ENCODE data around the gene APOOL. TPM values are rescaled to one million over a fixed set of nuclear protein-coding genes. Genes with fewer than 3 reads are reported as not detected.

The APOOL gene
- polyA plus RNA-seq, 1 experiment = 2.5 TPM

GRCh38 chrX:85031505-85031904 is 27.8 kb downstream of the APOOL start:
- no peak overlapping the region for H3K4me3 ChIP-seq (ENCODE audit: low read depth, low read length)
- TF ChIP-seq CTCF (IDR thresholded peaks at IDR 0.05; ENCODE audit: insufficient read depth, low read depth, low read length) = no peak
- no peaks in the 10 kb centered on the region for H3K36me3 ChIP-seq (ENCODE audit: control insufficient read depth, insufficient read depth, low read length)
- ChIA-PET CTCF (no interaction called here), POLR2A (no interaction called here)
- H3K27me3 ChIP-seq (ENCODE audit: control insufficient read depth, insufficient read depth, low read length) = no peaks in the 10 kb centered on the region
- DNase-seq (ENCODE audit: low read depth) = no peak

DNA sequence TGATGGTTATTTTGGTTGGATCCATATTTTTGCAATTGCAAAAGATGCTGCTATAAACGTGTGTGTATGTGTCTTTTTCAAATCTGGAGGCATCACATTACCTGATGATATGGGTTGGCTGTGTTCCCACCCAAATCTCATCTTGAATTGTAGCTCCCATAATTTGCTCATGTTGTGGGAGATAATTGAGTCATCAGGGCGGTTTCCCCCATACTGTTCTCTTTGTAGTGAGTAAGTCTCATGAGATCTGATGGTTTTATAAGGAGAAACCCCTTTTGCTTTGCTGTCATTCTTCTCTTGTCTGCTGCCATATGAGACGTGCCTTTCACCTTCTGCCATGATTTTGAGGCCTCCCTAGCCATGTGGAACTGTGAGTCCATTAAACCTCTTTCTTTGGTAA is 33.4 kb downstream of the APOOL start:
- CTCF ChIA-PET = no interaction called here
- Histone ChIP-seq H3K27me3 (ENCODE audit: control insufficient read depth, insufficient read depth, low read length) (no peaks in the 10 kb centered on the region), H3K4me3 (ENCODE audit: low read depth, low read length) (no peak overlapping the region), H3K36me3 (ENCODE audit: control insufficient read depth, insufficient read depth, low read length) (no peaks in the 10 kb centered on the region)
- DNase-seq (ENCODE audit: low read depth) = no peak
- no peak for TF ChIP-seq CTCF (IDR thresholded peaks at IDR 0.05; ENCODE audit: insufficient read depth, low read depth, low read length)
- POLR2A ChIA-PET = no interaction called here

GRCh38 chrX:85051627-85052026 is 48.0 kb downstream of the APOOL start:
- Histone ChIP-seq H3K4me3 (ENCODE audit: low read depth, low read length) (no peak overlapping the region), H3K27me3 (ENCODE audit: control insufficient read depth, insufficient read depth, low read length) (no peaks in the 10 kb centered on the region), H3K36me3 (ENCODE audit: control insufficient read depth, insufficient read depth, low read length) (no peaks in the 10 kb centered on the region)
- DNase-seq (ENCODE audit: low read depth) = no peak
- ChIA-PET POLR2A (no interaction called here), CTCF (no interaction called here)
- no peak for TF ChIP-seq CTCF (IDR thresholded peaks at IDR 0.05; ENCODE audit: insufficient read depth, low read depth, low read length)

DNA sequence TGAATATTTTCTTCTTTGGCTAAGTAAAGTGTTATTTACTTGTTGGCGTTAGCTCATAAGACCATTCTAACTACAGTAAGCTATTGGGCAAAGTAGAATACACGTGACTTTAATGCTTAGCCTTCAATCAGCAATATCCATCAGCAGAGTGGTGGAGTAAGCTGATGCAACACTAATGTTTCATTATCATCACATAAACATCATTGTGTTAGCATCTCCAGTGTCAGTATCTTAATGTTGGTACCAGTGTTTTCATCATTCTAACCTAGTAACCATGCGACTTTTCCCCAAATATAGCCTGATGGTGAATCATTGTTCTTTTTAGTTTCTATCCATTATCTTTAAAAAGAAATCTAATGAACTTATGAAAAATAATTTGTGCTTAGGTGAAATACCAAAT is 48.5 kb downstream of the APOOL start:
- CTCF ChIA-PET = no interaction called here

DNA sequence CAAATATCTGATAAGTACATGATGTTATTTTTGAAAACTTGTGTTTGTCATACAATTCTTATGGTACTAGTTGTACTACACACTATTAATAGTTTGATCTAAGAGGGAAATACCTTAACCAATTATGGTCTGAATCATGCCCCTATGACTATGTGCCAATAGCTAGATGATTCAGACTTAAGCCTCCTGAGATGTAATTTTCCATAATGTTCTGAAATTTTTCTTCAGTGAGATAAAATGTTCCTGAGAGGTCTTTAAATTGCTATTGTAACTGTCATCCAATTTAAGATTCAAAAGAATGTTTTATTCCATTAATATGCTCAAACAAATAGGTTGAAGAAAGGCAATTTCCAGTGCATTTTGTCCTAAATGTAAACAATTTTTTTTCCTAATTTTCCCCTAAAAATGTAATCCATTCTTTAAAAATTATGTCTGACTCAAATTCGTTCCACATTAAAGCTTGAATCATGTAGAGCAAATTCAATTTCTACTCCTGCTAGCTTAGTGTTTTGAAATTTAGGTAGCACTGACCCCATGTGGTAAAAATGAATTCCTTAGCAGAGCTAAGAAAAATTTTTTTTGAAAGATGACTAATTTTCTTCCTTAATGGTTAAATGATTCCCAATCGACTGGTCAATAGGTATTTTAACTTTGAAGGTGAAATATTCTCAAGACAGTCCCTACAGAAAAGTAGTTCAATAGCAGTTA is 49.1 kb downstream of the APOOL start:
- ChIA-PET CTCF (interaction anchor here (1.0 to 1.1 kb wide), 2 partner anchors 323 to 324 kb away, joined by 3 to 4 read pairs; no protein-coding TSS in a partner anchor), POLR2A (interaction anchor here (0.6 kb wide), 1 partner anchor 49 kb away, joined by 3 read pairs; no protein-coding TSS in a partner anchor)
- Histone ChIP-seq H3K27me3 (ENCODE audit: control insufficient read depth, insufficient read depth, low read length) (no peaks in the 10 kb centered on the region), H3K36me3 (ENCODE audit: control insufficient read depth, insufficient read depth, low read length) (no peaks in the 10 kb centered on the region), H3K4me3 (ENCODE audit: low read depth, low read length) (no peak overlapping the region)
- DNase-seq (ENCODE audit: low read depth) = peak; percentile 45
- peak; percentile 23; the same call in 1 of the 2 replicates for TF ChIP-seq CTCF (IDR thresholded peaks at IDR 0.05; ENCODE audit: insufficient read depth, low read depth, low read length)

More for the DNA sequence above, 48.5 kb downstream of the APOOL start:
- Histone ChIP-seq H3K4me3 (ENCODE audit: low read depth, low read length) (no peak overlapping the region), H3K36me3 (ENCODE audit: control insufficient read depth, insufficient read depth, low read length) (no peaks in the 10 kb centered on the region), H3K27me3 (ENCODE audit: control insufficient read depth, insufficient read depth, low read length) (no peaks in the 10 kb centered on the region)
- POLR2A ChIA-PET = no interaction called here
- DNase-seq (ENCODE audit: low read depth) = no peak
- no peak for TF ChIP-seq CTCF (IDR thresholded peaks at IDR 0.05; ENCODE audit: insufficient read depth, low read depth, low read length)

All from BJ (cell line).